Measurements from ENCODE around the gene CA7. TPM values are rescaled to one million over a fixed set of nuclear protein-coding genes. Genes with fewer than 3 reads are reported as not detected.

Gene CA7
- polyA plus RNA-seq, 4 donors = 6.4 to 89.7 (median 47.7) TPM

DNA sequence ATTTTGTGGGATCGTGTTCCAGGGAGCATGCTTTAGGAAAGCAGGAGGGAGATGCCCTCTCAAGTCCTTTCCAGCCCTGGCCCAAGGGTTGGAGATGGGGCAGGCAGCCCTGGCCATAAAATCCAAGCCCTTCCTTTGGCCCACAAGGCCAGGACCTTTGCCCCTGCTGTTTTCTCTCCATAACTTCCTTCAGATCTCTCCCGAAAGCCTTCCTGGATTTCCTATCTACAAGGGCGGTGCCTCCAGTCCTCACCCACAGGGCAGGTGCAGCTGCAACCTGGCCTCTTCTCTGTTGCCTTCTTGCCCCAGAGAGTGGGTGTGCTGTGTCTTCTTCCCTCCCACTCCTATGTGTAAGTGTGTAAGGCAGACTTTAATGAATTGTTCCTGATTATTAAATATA is 27.6 kb downstream of the CA7 start:
- 17 to 56% (median 37%) methylated on average over 3 of the region's 3 CpGs for WGBS, 3 donors
- Histone ChIP-seq H3K4me3 (ENCODE audit: low read depth in 1 of 3, low read length in 3 of 3) (no peak overlapping the region), H3K27me3 (ENCODE audit: control insufficient read depth in 3 of 3, insufficient read depth in 3 of 3, low read length in 3 of 3) (no peaks in the 10 kb centered on the region), H3K4me1 (ENCODE audit: control insufficient read depth in 3 of 3, insufficient read depth in 2 of 3, low read depth in 1 of 3, low read length in 2 of 3) (peaks cover 0 to 20% (median 0%) of the 10 kb centered on the region in 3 donors), H3K27ac (ENCODE audit: low read depth in 1 of 3, low read length in 2 of 3) (peak overlapping the region in 2 of 3 donors; percentile 70 to 90), H3K9me3 (ENCODE audit: control insufficient read depth in 2 of 2, insufficient read depth in 1 of 2, low read depth in 1 of 2, low read length in 1 of 2) (no peaks in the 10 kb centered on the region), H3K36me3 (ENCODE audit: control insufficient read depth in 3 of 3, insufficient read depth in 2 of 3, low read depth in 1 of 3, low read length in 3 of 3) (no peaks in the 10 kb centered on the region)
- DNase-seq = peak; percentile 82 to 96
- no peak for FAIRE-seq

DNA sequence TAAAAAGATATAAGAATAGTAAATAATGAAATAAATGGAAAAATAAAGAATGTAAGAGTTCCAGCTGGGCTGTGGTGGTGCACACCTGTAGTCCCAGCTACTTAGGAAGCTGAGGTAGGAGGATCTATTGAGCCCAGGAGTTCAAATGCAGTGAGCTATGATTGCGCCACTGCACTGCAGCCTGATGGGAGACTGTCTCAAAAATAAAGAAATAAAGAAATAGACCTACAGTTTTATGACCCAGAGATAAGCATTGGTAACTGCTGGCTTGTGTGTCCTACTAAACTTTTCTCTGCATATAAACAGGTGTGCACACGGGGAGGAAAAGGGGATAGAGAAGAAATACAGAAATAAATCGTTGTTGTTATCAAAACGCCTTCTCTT is 28.3 kb downstream of the CA7 start:
- Histone ChIP-seq H3K27me3 (ENCODE audit: control insufficient read depth in 3 of 3, insufficient read depth in 3 of 3, low read length in 3 of 3) (no peaks in the 10 kb centered on the region), H3K27ac (ENCODE audit: low read depth in 1 of 3, low read length in 2 of 3) (peak overlapping the region; percentile 65 to 90 (median 89)), H3K4me1 (ENCODE audit: control insufficient read depth in 3 of 3, insufficient read depth in 2 of 3, low read depth in 1 of 3, low read length in 2 of 3) (peaks cover 0 to 20% (median 0%) of the 10 kb centered on the region in 3 donors), H3K9me3 (ENCODE audit: control insufficient read depth in 2 of 2, insufficient read depth in 1 of 2, low read depth in 1 of 2, low read length in 1 of 2) (no peaks in the 10 kb centered on the region), H3K4me3 (ENCODE audit: low read depth in 1 of 3, low read length in 3 of 3) (peak overlapping the region in 2 of 3 donors; percentile 34 to 44), H3K36me3 (ENCODE audit: control insufficient read depth in 3 of 3, insufficient read depth in 2 of 3, low read depth in 1 of 3, low read length in 3 of 3) (no peaks in the 10 kb centered on the region)
- FAIRE-seq = no peak
- peak in 1 of 2 donors; percentile 53 for DNase-seq
- 12 to 40% (median 20%) methylated on average over 4 of the region's 4 CpGs for WGBS, 3 donors

DNA sequence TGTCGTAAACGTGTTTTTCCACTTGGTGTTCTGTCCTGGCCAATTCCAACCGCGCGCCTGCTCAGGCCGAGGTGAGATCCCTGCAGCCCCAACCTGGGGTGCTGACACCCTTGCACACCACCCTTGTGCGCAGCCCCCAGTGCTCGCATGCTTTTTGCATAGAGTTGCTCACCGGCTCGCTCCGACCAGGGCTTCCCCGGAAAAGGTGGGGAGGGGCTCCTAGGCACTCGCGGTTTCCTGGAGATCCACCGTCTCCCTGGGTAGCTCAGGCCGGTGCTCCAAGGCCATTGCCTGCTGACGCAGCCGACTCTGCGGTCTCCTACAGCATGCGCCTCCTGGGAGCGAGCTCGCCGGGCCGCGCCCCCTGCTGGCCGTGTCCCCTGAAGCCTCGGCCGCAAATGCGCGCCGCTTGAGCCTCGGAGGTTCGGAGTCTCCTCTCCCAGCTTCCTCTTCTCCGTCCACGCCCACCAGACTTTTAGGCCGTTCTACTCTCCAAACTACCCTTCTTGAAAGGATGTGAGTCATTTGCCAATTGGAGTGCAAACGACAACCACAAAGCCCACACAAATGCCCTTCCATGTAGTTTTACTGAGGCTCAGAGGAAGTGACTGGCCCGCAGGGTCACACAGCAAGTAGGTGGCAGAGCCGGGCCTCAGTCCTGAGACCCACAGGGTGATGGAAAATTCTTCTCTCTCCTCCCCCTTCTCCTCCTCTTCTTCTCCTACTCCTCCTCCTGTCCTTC is 28.9 kb downstream of the CA7 start:
- 1 to 3% (median 3%) methylated on average over 34 to 39 of the region's 39 CpGs for WGBS, 3 donors
- DNase-seq (peak; percentile 90 to 94), FAIRE-seq (no peak)
- peak overlapping the region; percentile 65 to 90 (median 89) for H3K27ac ChIP-seq (ENCODE audit: low read depth in 1 of 3, low read length in 2 of 3)
- H3K4me3 ChIP-seq (ENCODE audit: low read depth in 1 of 3, low read length in 3 of 3) = peak overlapping the region in 2 of 3 donors; percentile 34 to 44
- no peaks in the 10 kb centered on the region for H3K9me3 ChIP-seq (ENCODE audit: control insufficient read depth in 2 of 2, insufficient read depth in 1 of 2, low read depth in 1 of 2, low read length in 1 of 2)
- H3K27me3 ChIP-seq (ENCODE audit: control insufficient read depth in 3 of 3, insufficient read depth in 3 of 3, low read length in 3 of 3) = no peaks in the 10 kb centered on the region
- H3K4me1 ChIP-seq (ENCODE audit: control insufficient read depth in 3 of 3, insufficient read depth in 2 of 3, low read depth in 1 of 3, low read length in 2 of 3) = peaks cover 0 to 22% (median 0%) of the 10 kb centered on the region in 3 donors
- no peaks in the 10 kb centered on the region for H3K36me3 ChIP-seq (ENCODE audit: control insufficient read depth in 3 of 3, insufficient read depth in 2 of 3, low read depth in 1 of 3, low read length in 3 of 3)

DNA sequence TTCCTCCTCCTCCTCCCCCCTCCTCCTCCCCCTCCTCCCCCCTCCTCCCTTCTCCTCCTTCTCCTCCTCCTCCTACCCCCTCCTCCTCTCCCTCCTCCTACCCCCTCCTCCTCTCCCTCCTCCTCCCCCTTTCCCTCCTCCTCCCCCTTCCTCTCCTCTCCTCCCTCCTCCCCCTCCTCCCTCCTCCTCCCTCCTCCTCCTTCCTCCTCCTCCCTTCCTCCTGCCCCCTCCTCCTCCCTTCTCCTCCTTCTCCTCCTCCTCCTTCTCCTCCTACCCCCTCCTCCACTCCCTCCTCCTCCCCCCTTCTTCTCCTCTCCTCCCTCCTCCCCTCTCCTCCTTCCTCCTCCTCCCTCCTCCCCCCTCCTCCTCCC is 29.5 kb downstream of the CA7 start:
- Histone ChIP-seq H3K36me3 (ENCODE audit: control insufficient read depth in 3 of 3, insufficient read depth in 2 of 3, low read depth in 1 of 3, low read length in 3 of 3) (no peaks in the 10 kb centered on the region), H3K4me1 (ENCODE audit: control insufficient read depth in 3 of 3, insufficient read depth in 2 of 3, low read depth in 1 of 3, low read length in 2 of 3) (peaks cover 0 to 27% (median 2%) of the 10 kb centered on the region in 3 donors), H3K27ac (ENCODE audit: low read depth in 1 of 3, low read length in 2 of 3) (peak overlapping the region in 1 of 3 donors; percentile 89), H3K27me3 (ENCODE audit: control insufficient read depth in 3 of 3, insufficient read depth in 3 of 3, low read length in 3 of 3) (no peaks in the 10 kb centered on the region), H3K9me3 (ENCODE audit: control insufficient read depth in 2 of 2, insufficient read depth in 1 of 2, low read depth in 1 of 2, low read length in 1 of 2) (no peaks in the 10 kb centered on the region), H3K4me3 (ENCODE audit: low read depth in 1 of 3, low read length in 3 of 3) (no peak overlapping the region)
- no peak for DNase-seq
- FAIRE-seq = no peak

DNA sequence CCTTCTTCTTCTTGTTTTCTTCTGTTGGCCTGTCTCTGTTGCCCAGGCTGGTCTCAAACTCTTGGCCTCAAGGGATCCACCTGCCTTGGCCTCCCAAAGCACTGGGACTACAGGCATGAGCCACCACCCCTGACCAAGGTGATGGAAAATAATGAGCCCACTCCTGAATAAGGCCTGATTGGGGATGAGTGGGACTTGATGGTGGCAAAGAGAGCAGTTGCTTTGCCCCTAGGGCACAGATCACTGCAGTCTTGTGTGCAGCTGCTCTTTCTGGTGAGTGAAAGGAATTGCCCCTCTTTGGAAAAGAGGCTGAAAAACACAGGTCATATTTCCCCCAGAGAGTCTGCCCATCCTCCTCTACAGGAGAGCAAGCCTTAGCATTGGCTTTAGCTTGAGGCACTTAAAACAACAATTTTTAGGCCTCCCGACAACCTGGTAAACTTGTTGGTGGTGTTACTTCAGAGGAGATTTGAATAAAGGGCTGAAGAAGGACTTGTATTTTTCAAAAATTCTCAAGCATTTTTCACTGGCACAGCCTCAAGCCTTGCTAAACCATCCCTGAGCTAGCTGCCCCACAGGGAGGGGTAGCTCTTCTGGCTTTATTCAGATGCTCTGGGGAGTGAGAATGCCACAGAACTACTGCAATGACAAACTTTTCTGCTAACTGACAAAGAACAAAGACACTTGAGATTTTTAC is 30.0 kb downstream of the CA7 start:
- DNase-seq (no peak), FAIRE-seq (no peak)
- H3K4me1 ChIP-seq (ENCODE audit: control insufficient read depth in 3 of 3, insufficient read depth in 2 of 3, low read depth in 1 of 3, low read length in 2 of 3) = peaks cover 0 to 27% (median 3%) of the 10 kb centered on the region in 3 donors
- H3K27ac ChIP-seq (ENCODE audit: low read depth in 1 of 3, low read length in 2 of 3) = peak overlapping the region in 1 of 3 donors; percentile 47
- H3K4me3 ChIP-seq (ENCODE audit: low read depth in 1 of 3, low read length in 3 of 3) = no peak overlapping the region
- no peaks in the 10 kb centered on the region for H3K36me3 ChIP-seq (ENCODE audit: control insufficient read depth in 3 of 3, insufficient read depth in 2 of 3, low read depth in 1 of 3, low read length in 3 of 3)
- H3K27me3 ChIP-seq (ENCODE audit: control insufficient read depth in 3 of 3, insufficient read depth in 3 of 3, low read length in 3 of 3) = no peaks in the 10 kb centered on the region
- H3K9me3 ChIP-seq (ENCODE audit: control insufficient read depth in 2 of 2, insufficient read depth in 1 of 2, low read depth in 1 of 2, low read length in 1 of 2) = no peaks in the 10 kb centered on the region
- WGBS, 3 donors = 75 to 83% (median 79%) methylated on average over 1 of the region's 1 CpG

DNA sequence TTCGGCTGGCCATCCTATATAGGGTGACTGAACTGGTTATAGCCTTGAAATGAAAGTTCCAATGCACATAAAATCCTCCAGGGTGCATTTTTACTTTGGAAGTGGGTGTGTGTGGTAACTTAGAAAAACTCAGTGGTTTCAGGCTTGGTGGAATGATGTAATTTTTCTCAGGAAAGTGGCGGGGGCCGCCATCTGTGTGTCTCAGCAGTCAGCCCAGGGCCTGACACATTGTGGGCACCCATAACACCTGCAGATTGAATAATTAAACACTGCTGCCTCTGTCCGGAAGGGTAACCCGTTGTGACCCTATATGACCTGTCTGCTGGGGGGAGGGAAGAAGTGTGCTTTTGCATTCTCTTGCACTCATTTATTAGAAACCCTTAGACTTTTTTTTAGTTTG is 33.9 kb downstream of the CA7 start:
- WGBS, 3 donors = 37 to 42% (median 42%) methylated on average over 5 of the region's 5 CpGs
- Histone ChIP-seq H3K27ac (ENCODE audit: low read depth in 1 of 3, low read length in 2 of 3) (no peak overlapping the region), H3K27me3 (ENCODE audit: control insufficient read depth in 3 of 3, insufficient read depth in 3 of 3, low read length in 3 of 3) (no peaks in the 10 kb centered on the region), H3K9me3 (ENCODE audit: control insufficient read depth in 2 of 2, insufficient read depth in 1 of 2, low read depth in 1 of 2, low read length in 1 of 2) (no peaks in the 10 kb centered on the region), H3K4me3 (ENCODE audit: low read depth in 1 of 3, low read length in 3 of 3) (no peak overlapping the region), H3K36me3 (ENCODE audit: control insufficient read depth in 3 of 3, insufficient read depth in 2 of 3, low read depth in 1 of 3, low read length in 3 of 3) (no peaks in the 10 kb centered on the region), H3K4me1 (ENCODE audit: control insufficient read depth in 3 of 3, insufficient read depth in 2 of 3, low read depth in 1 of 3, low read length in 2 of 3) (peaks cover 3 to 17% (median 8%) of the 10 kb centered on the region in 3 donors)
- FAIRE-seq (no peak), DNase-seq (no peak)

DNA sequence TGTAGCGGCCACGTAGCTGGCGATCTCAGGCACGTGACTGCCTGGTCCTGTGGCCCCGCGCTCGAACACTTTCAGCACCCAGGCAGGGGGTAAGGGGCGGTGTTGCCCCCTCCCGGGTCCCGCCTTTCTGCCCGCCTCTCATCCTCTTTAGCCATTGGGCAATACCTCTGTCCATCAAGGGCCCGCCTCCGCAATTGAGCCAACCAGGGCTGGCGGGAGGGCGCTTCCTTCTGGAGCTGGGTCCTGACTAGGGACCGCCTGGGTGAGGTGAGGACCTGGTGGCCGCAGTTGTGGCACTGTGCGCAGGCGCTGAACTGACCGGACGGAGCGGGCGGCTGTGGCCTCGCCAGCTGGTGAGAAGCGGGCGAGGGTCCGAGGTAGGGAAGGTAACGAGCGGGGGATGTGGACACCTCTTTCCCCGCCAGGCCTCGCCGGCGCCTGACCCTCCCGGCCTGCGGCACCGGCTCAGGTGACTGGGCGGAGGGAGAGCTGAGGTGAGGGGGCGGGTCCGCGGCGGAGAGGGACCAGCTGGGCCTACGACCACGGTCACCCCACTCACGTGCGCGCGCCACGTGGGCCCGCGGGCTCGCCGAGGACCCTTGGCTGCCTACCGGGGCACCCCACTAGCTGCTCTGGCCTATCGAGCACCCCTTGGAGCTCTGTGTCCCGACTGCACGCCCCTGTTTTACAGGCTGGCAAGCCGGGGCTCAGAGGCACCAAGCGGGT is 36.2 kb downstream of the CA7 start, which contains the start of gene PDP2:
Gene PDP2 (plus strand): TSS at position 228 of the 726 bp plus-strand sequence. CDS start 3,770 bp downstream, outside the sequence.
- FAIRE-seq (no peak), DNase-seq (peak; percentile 97)
- Histone ChIP-seq H3K36me3 (ENCODE audit: control insufficient read depth in 3 of 3, insufficient read depth in 2 of 3, low read depth in 1 of 3, low read length in 3 of 3) (peaks cover 7 to 13% (median 13%) of the 10 kb centered on the region in 3 donors), H3K27me3 (ENCODE audit: control insufficient read depth in 3 of 3, insufficient read depth in 3 of 3, low read length in 3 of 3) (no peaks in the 10 kb centered on the region), H3K9me3 (ENCODE audit: control insufficient read depth in 2 of 2, insufficient read depth in 1 of 2, low read depth in 1 of 2, low read length in 1 of 2) (no peaks in the 10 kb centered on the region), H3K27ac (ENCODE audit: low read depth in 1 of 3, low read length in 2 of 3) (peak within 1 kb of the TSS in 2 of 3 donors; percentile 6 to 64), H3K4me1 (ENCODE audit: control insufficient read depth in 3 of 3, insufficient read depth in 2 of 3, low read depth in 1 of 3, low read length in 2 of 3) (peaks cover 3 to 17% (median 8%) of the 10 kb centered on the region in 3 donors), H3K4me3 (ENCODE audit: low read depth in 1 of 3, low read length in 3 of 3) (peak within 1 kb of the TSS; percentile 74 to 97 (median 88))
- 0 to 1% (median 0%) methylated on average over 53 to 58 of the region's 58 CpGs for WGBS, 3 donors

DNA sequence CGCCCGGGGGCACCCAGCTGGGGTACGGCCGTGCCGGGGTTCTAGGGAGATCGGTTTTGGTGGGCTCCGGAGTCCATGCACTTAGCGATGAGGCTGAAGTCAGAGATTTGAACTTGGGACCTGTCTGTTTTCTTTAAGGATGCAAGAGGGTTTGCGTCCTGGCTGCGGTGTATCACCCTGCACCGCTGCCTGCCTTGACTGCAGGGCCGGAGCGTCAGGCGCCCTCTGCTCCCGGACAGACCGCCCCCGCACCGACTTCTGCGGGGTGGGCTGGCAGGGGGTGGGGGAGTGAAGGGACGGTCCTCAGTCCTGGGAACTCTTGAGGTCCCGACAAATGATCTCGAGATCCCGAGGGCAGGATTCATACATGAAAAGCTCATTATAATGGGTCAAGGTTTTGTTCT is 36.8 kb downstream of the CA7 start:
- H3K36me3 ChIP-seq (ENCODE audit: control insufficient read depth in 3 of 3, insufficient read depth in 2 of 3, low read depth in 1 of 3, low read length in 3 of 3) = peaks cover 7 to 16% (median 15%) of the 10 kb centered on the region in 3 donors
- peak in 1 of 2 donors; percentile 49 for DNase-seq
- no peaks in the 10 kb centered on the region for H3K9me3 ChIP-seq (ENCODE audit: control insufficient read depth in 2 of 2, insufficient read depth in 1 of 2, low read depth in 1 of 2, low read length in 1 of 2)
- H3K4me3 ChIP-seq (ENCODE audit: low read depth in 1 of 3, low read length in 3 of 3) = peak overlapping the region; percentile 74 to 97 (median 88)
- WGBS, 3 donors = 0 to 4% (median 1%) methylated on average over 23 of the region's 23 CpGs
- H3K27me3 ChIP-seq (ENCODE audit: control insufficient read depth in 3 of 3, insufficient read depth in 3 of 3, low read length in 3 of 3) = no peaks in the 10 kb centered on the region
- peak overlapping the region in 1 of 3 donors; percentile 61 for H3K27ac ChIP-seq (ENCODE audit: low read depth in 1 of 3, low read length in 2 of 3)
- no peak for FAIRE-seq
- H3K4me1 ChIP-seq (ENCODE audit: control insufficient read depth in 3 of 3, insufficient read depth in 2 of 3, low read depth in 1 of 3, low read length in 2 of 3) = peaks cover 3 to 17% (median 8%) of the 10 kb centered on the region in 3 donors

Data from small intestine (tissue), 7 donors.